Stimulated activated naive CD4-positive, alpha-beta T cell treated with Interleukin-2 at 50 U/mL for 16 hours (primary cell): ENCODE measurements around the gene OSBPL2.
A peak's percentile ranks its signal among the peaks of the same experiment; 100 is the strongest.

ENCODE experiments used
- DNase-seq: peaks from one replicate; lab custom pipeline; 2025; lab: John Stamatoyannopoulos, UW

OSBPL2 gene

GRCh38 chr20:62301773-62302340, 63.5 kb downstream of the OSBPL2 start:
- DNase-seq = peak; percentile 90

- DNase-seq = peak; percentile 96
Observed at GRCh38 chr20:62302341-62303061, 64.2 kb downstream of the OSBPL2 start, which contains the start of gene ADRM1. ADRM1 (plus strand) TSS chr20:62302997; CDS start chr20:62303569, 572 bp downstream.

GRCh38 chr20:62303062-62303339, 64.7 kb downstream of the OSBPL2 start:
- no peak for DNase-seq

GRCh38 chr20:62303340-62304226, 65.3 kb downstream of the OSBPL2 start:
- no peak for DNase-seq

GRCh38 chr20:62304331-62305148, 66.2 kb downstream of the OSBPL2 start:
- DNase-seq = no peak

GRCh38 chr20:62305149-62305764, 66.9 kb downstream of the OSBPL2 start:
- no peak for DNase-seq

GRCh38 chr20:62305765-62306413, 67.6 kb downstream of the OSBPL2 start:
- DNase-seq = no peak

GRCh38 chr20:62306414-62307187, 68.3 kb downstream of the OSBPL2 start:
- no peak for DNase-seq

GRCh38 chr20:62307226-62308101, 69.1 kb downstream of the OSBPL2 start:
- DNase-seq = no peak

- no peak for DNase-seq
Observed at GRCh38 chr20:62308102-62308822, 69.9 kb downstream of the OSBPL2 start.

GRCh38 chr20:62309198-62309944, 71.0 kb downstream of the OSBPL2 start:
- DNase-seq = no peak

- no peak for DNase-seq
Observed at GRCh38 chr20:62309947-62310756, 71.8 kb downstream of the OSBPL2 start.

GRCh38 chr20:62310757-62311121, 72.4 kb downstream of the OSBPL2 start:
- DNase-seq = no peak

- DNase-seq = no peak
Observed at GRCh38 chr20:62311150-62311549, 72.8 kb downstream of the OSBPL2 start.

- no peak for DNase-seq
Observed at GRCh38 chr20:62311832-62312661, 73.7 kb downstream of the OSBPL2 start.

- DNase-seq = no peak
Observed at GRCh38 chr20:62312662-62312977, 74.3 kb downstream of the OSBPL2 start.
